ENCODE results near the gene SEMA3F. TPM values are rescaled to one million over a fixed set of nuclear protein-coding genes. Genes with fewer than 3 reads are reported as not detected.
A peak's percentile ranks its signal among the peaks of the same experiment; 100 is the strongest.

The SEMA3F gene
- total and polyA plus RNA-seq, 5 experiments from 2014 or later: not detected

GRCh38 chr3:50135964-50136363, 19.2 kb upstream of the SEMA3F start:
- H3K36me3 Mint-ChIP-seq: no peaks in the 10 kb centered on the region
- H3K9me3 Mint-ChIP-seq: no peaks in the 10 kb centered on the region
- H3K27me3 Mint-ChIP-seq: peaks cover 0 to 6% (median 0%) of the 10 kb centered on the region in 5 donors
- peaks cover 2 to 12% (median 9%) of the 10 kb centered on the region in 4 donors for H3K4me1 Mint-ChIP-seq
- ATAC-seq (no peak), DNase-seq (no peak)
- POLR2A ChIA-PET: no interaction called here
- no peak overlapping the region for H3K27ac Mint-ChIP-seq
- H3K4me3 Mint-ChIP-seq: no peak overlapping the region

- DNase-seq (no peak), ATAC-seq (no peak)
- Mint-ChIP-seq H3K27ac (no peak overlapping the region), H3K4me1 (peaks cover 2 to 12% (median 9%) of the 10 kb centered on the region in 4 donors), H3K9me3 (no peaks in the 10 kb centered on the region), H3K4me3 (no peak overlapping the region), H3K36me3 (no peaks in the 10 kb centered on the region), H3K27me3 (peaks cover 0 to 6% (median 0%) of the 10 kb centered on the region in 5 donors)
- POLR2A ChIA-PET: no interaction called here
These were observed 18.3 kb upstream of the SEMA3F start for GRCh38 chr3:50136714-50137405.

- no peak for ATAC-seq
- peaks cover 2 to 12% (median 9%) of the 10 kb centered on the region in 4 donors for H3K4me1 Mint-ChIP-seq
- DNase-seq: no peak
- H3K9me3 Mint-ChIP-seq: peaks cover 0 to 1% (median 0%) of the 10 kb centered on the region in 9 donors
- H3K27me3 Mint-ChIP-seq: peaks cover 0 to 6% (median 0%) of the 10 kb centered on the region in 5 donors
- H3K36me3 Mint-ChIP-seq: no peaks in the 10 kb centered on the region
- H3K27ac Mint-ChIP-seq: peak overlapping the region in 2 of 10 donors; percentile 26 to 62
- no peak overlapping the region for H3K4me3 Mint-ChIP-seq
- POLR2A ChIA-PET: no interaction called here
These were observed 17.6 kb upstream of the SEMA3F start for GRCh38 chr3:50137531-50137930.

- POLR2A ChIA-PET: no interaction called here
- Mint-ChIP-seq H3K4me3 (peak overlapping the region in 1 of 10 donors; percentile 38), H3K36me3 (no peaks in the 10 kb centered on the region), H3K27ac (peak overlapping the region in 2 of 10 donors; percentile 52 to 71), H3K27me3 (peaks cover 0 to 6% (median 0%) of the 10 kb centered on the region in 5 donors), H3K4me1 (peaks cover 2 to 12% (median 9%) of the 10 kb centered on the region in 4 donors), H3K9me3 (peaks cover 0 to 1% (median 0%) of the 10 kb centered on the region in 9 donors)
- no peak for DNase-seq
- ATAC-seq: no peak
These were observed 16.6 kb upstream of the SEMA3F start for GRCh38 chr3:50138266-50139200.

GRCh38 chr3:50139308-50139707, 15.8 kb upstream of the SEMA3F start:
- POLR2A ChIA-PET: no interaction called here
- Mint-ChIP-seq H3K27ac (no peak overlapping the region), H3K4me3 (no peak overlapping the region), H3K27me3 (peaks cover 0 to 6% (median 0%) of the 10 kb centered on the region in 5 donors), H3K9me3 (peaks cover 0 to 1% (median 0%) of the 10 kb centered on the region in 9 donors), H3K36me3 (no peaks in the 10 kb centered on the region), H3K4me1 (peaks cover 2 to 12% (median 9%) of the 10 kb centered on the region in 4 donors)
- DNase-seq (no peak), ATAC-seq (no peak)

- DNase-seq (no peak), ATAC-seq (peak in 1 of 2 donors; percentile 16)
- H3K4me1 Mint-ChIP-seq: peaks cover 2 to 12% (median 9%) of the 10 kb centered on the region in 4 donors
- H3K36me3 Mint-ChIP-seq: no peaks in the 10 kb centered on the region
- H3K27ac Mint-ChIP-seq: peak overlapping the region in 2 of 10 donors; percentile 27 to 74
- no peak overlapping the region for H3K4me3 Mint-ChIP-seq
- POLR2A ChIA-PET: no interaction called here
- peaks cover 0 to 1% (median 0%) of the 10 kb centered on the region in 9 donors for H3K9me3 Mint-ChIP-seq
- H3K27me3 Mint-ChIP-seq: peaks cover 0 to 6% (median 0%) of the 10 kb centered on the region in 5 donors
These were observed 15.3 kb upstream of the SEMA3F start for GRCh38 chr3:50139718-50140423.

GRCh38 chr3:50140990-50141389, 14.1 kb upstream of the SEMA3F start:
- Mint-ChIP-seq H3K27ac (no peak overlapping the region), H3K27me3 (peaks cover 0 to 6% (median 0%) of the 10 kb centered on the region in 5 donors), H3K9me3 (peaks cover 0 to 1% (median 0%) of the 10 kb centered on the region in 9 donors), H3K36me3 (no peaks in the 10 kb centered on the region), H3K4me3 (no peak overlapping the region), H3K4me1 (peaks cover 2 to 12% (median 9%) of the 10 kb centered on the region in 4 donors)
- ATAC-seq (no peak), DNase-seq (no peak)
- POLR2A ChIA-PET: no interaction called here

- H3K27me3 Mint-ChIP-seq: peaks cover 0 to 4% (median 2%) of the 10 kb centered on the region in 5 donors
- no peak overlapping the region for H3K4me3 Mint-ChIP-seq
- ATAC-seq (no peak), DNase-seq (no peak)
- peaks cover 0 to 1% (median 0%) of the 10 kb centered on the region in 9 donors for H3K9me3 Mint-ChIP-seq
- no peaks in the 10 kb centered on the region for H3K36me3 Mint-ChIP-seq
- H3K4me1 Mint-ChIP-seq: no peaks in the 10 kb centered on the region
- H3K27ac Mint-ChIP-seq: no peak overlapping the region
- POLR2A ChIA-PET: no interaction called here
These were observed 8.7 kb upstream of the SEMA3F start for GRCh38 chr3:50146316-50146901.

GRCh38 chr3:50147016-50147415, 8.1 kb upstream of the SEMA3F start:
- DNase-seq: no peak
- H3K27ac Mint-ChIP-seq: peak overlapping the region in 1 of 10 donors; percentile 22
- H3K27me3 Mint-ChIP-seq: peaks cover 0 to 4% (median 2%) of the 10 kb centered on the region in 5 donors
- ATAC-seq: no peak
- H3K4me1 Mint-ChIP-seq: no peaks in the 10 kb centered on the region
- peaks cover 0 to 1% (median 0%) of the 10 kb centered on the region in 9 donors for H3K9me3 Mint-ChIP-seq
- POLR2A ChIA-PET: no interaction called here
- H3K4me3 Mint-ChIP-seq: no peak overlapping the region
- no peaks in the 10 kb centered on the region for H3K36me3 Mint-ChIP-seq

GRCh38 chr3:50147447-50147846, 7.7 kb upstream of the SEMA3F start:
- ATAC-seq: no peak
- no peaks in the 10 kb centered on the region for H3K9me3 Mint-ChIP-seq
- peak overlapping the region in 1 of 10 donors; percentile 22 for H3K27ac Mint-ChIP-seq
- peaks cover 0 to 4% (median 2%) of the 10 kb centered on the region in 5 donors for H3K27me3 Mint-ChIP-seq
- POLR2A ChIA-PET: no interaction called here
- no peak for DNase-seq
- H3K36me3 Mint-ChIP-seq: no peaks in the 10 kb centered on the region
- H3K4me1 Mint-ChIP-seq: no peaks in the 10 kb centered on the region
- H3K4me3 Mint-ChIP-seq: no peak overlapping the region

GRCh38 chr3:50147861-50148260, 7.3 kb upstream of the SEMA3F start:
- Mint-ChIP-seq H3K36me3 (no peaks in the 10 kb centered on the region), H3K4me3 (no peak overlapping the region), H3K27ac (no peak overlapping the region), H3K9me3 (no peaks in the 10 kb centered on the region), H3K27me3 (peaks cover 0 to 4% (median 2%) of the 10 kb centered on the region in 5 donors), H3K4me1 (no peaks in the 10 kb centered on the region)
- ATAC-seq: no peak
- DNase-seq: no peak
- POLR2A ChIA-PET: no interaction called here

- no peaks in the 10 kb centered on the region for H3K9me3 Mint-ChIP-seq
- peaks cover 8 to 18% (median 16%) of the 10 kb centered on the region in 5 donors for H3K27me3 Mint-ChIP-seq
- ATAC-seq (no peak), DNase-seq (no peak)
- H3K4me1 Mint-ChIP-seq: peaks cover 3 to 13% (median 4%) of the 10 kb centered on the region in 4 donors
- POLR2A ChIA-PET: no interaction called here
- no peak overlapping the region for H3K4me3 Mint-ChIP-seq
- no peaks in the 10 kb centered on the region for H3K36me3 Mint-ChIP-seq
- no peak overlapping the region for H3K27ac Mint-ChIP-seq
These were observed 4.7 kb upstream of the SEMA3F start for GRCh38 chr3:50150404-50150750.

All from naive thymus-derived CD8-positive, alpha-beta T cell (primary cell).